Neural progenitor cell (in vitro differentiated cells): Measurements from ENCODE around the gene DHH. TPM values are rescaled to one million over a fixed set of nuclear protein-coding genes. Genes with fewer than 3 reads are reported as not detected.

Source experiments
- DNase-seq: peaks from one replicate; pipeline ENCODE4 v3.0.0-alpha.2; 2016; ENCODE audit warnings: low spot score
- H2AFZ ChIP-seq: fragments of 200-600 bp; sonication (generic); replicated peaks from 2 replicates; pipeline ENCODE4 v1.6.1; 2016; ENCODE audit warnings: antibody characterized with exemption
- H3F3A ChIP-seq: fragments of 200-600 bp; sonication (generic); 2 replicates; pipeline ENCODE4 v1.6.1; 2016; ENCODE audit warnings: antibody characterized with exemption, low read depth
- H3K27ac ChIP-seq: fragments of 200-600 bp; sonication (generic); 2 replicates; pipeline ENCODE4 v1.5.1; 2016; ENCODE audit warnings: mild to moderate bottlenecking
- H3K27me3 ChIP-seq: fragments of 200-600 bp; sonication (generic); 2 replicates; pipeline ENCODE4 v1.6.1; 2016; ENCODE audit warnings: mild to moderate bottlenecking, moderate library complexity
- H3K36me3 ChIP-seq: fragments of 200-600 bp; sonication (generic); 2 replicates; pipeline ENCODE4 v1.5.1; 2016
- H3K4me1 ChIP-seq: fragments of 200-600 bp; sonication (generic); 2 replicates; pipeline ENCODE4 v1.6.1; 2016; ENCODE audit warnings: mixed run types
- H3K4me2 ChIP-seq: fragments of 200-600 bp; sonication (generic); 2 replicates; pipeline ENCODE4 v1.6.1; 2016
- H3K4me3 ChIP-seq: fragments of 200-600 bp; sonication (generic); 2 replicates; pipeline ENCODE4 v1.5.1; 2016
- H3K79me2 ChIP-seq: fragments of 200-600 bp; sonication (generic); 2 replicates; pipeline ENCODE4 v1.6.1; 2016; ENCODE audit warnings: low read depth
- H3K9ac ChIP-seq: fragments of 200-600 bp; sonication (generic); 2 replicates; pipeline ENCODE4 v1.6.1; 2016
- H3K9me3 ChIP-seq: fragments of 200-600 bp; sonication (generic); 2 replicates; pipeline ENCODE4 v1.5.1; 2016; ENCODE audit warnings: low read depth
- H4K20me1 ChIP-seq: fragments of 200-600 bp; sonication (generic); 2 replicates; pipeline ENCODE4 v1.6.1; 2016; ENCODE audit warnings: low read depth
- H3K27ac Mint-ChIP-seq: 3 replicates; pipeline ENCODE4 v1.8.0; 2021; ENCODE audit warnings: mixed read lengths
- H3K27me3 Mint-ChIP-seq: 2 replicates; pipeline ENCODE4 v1.8.0; 2022; ENCODE audit warnings: low read depth, mild to moderate bottlenecking, inconsistent platforms, moderate library complexity, mixed read lengths; ENCODE audit not compliant: insufficient read depth
- H3K36me3 Mint-ChIP-seq: 3 replicates; pipeline ENCODE4 v1.8.0; 2021; ENCODE audit warnings: mixed read lengths
- H3K4me1 Mint-ChIP-seq: 3 replicates; pipeline ENCODE4 v1.8.0; 2021; ENCODE audit warnings: mixed read lengths
- H3K4me3 Mint-ChIP-seq: 3 replicates; pipeline ENCODE4 v1.8.0; 2021; ENCODE audit warnings: mild to moderate bottlenecking, moderate library complexity, mixed read lengths
- H3K9me3 Mint-ChIP-seq: 3 replicates; pipeline ENCODE4 v1.8.0; 2020; ENCODE audit warnings: mixed read lengths
- CTCF ChIP-seq: fragments of 200-600 bp; sonication (generic); IDR thresholded peaks from 2 replicates; pipeline ENCODE4 v1.5.1; 2017; ENCODE audit warnings: antibody characterized with exemption, mild to moderate bottlenecking
- EZH2 ChIP-seq: fragments of 200-600 bp; sonication (generic); IDR thresholded peaks from 2 replicates; pipeline ENCODE4 v1.6.1; 2017; ENCODE audit warnings: antibody characterized with exemption, mild to moderate bottlenecking, moderate library complexity
- EZH2phosphoT487 ChIP-seq: fragments of 200-600 bp; sonication (generic); IDR thresholded peaks from 2 replicates; pipeline ENCODE4 v1.6.1; 2017; ENCODE audit warnings: antibody characterized with exemption
- total RNA-seq: library from RNA; depleted of rRNA; stranded (reverse); fragments of >200 nt; gene quantifications from 2 replicates; pipeline ENCODE4 v1.2.3, GENCODE V29; 2015; ENCODE audit warnings: low replicate concordance

The DHH gene
- total RNA-seq, 1 donor from 2014 or later = not detected

GRCh38 chr12:49098703-49099102 is 4.1 kb upstream of the DHH start:
- Mint-ChIP-seq H3K4me3 (no peak overlapping the region), H3K4me1 (peaks cover 12% of the 10 kb centered on the region), H3K27me3 (peaks cover 22% of the 10 kb centered on the region), H3K36me3 (peaks cover 34% of the 10 kb centered on the region), H3K9me3 (no peaks in the 10 kb centered on the region), H3K27ac (no peak overlapping the region)
- no peak overlapping the region for H2AFZ ChIP-seq
- no peak overlapping the region for H3K27ac ChIP-seq
- H3F3A ChIP-seq = peaks cover 24% of the 10 kb centered on the region
- H3K4me1 ChIP-seq = peaks cover 14% of the 10 kb centered on the region
- H3K36me3 ChIP-seq = no peaks in the 10 kb centered on the region
- no peaks in the 10 kb centered on the region for H3K9me3 ChIP-seq
- H3K9ac ChIP-seq = no peak overlapping the region
- DNase-seq = no peak
- peaks cover 23% of the 10 kb centered on the region for H4K20me1 ChIP-seq
- TF ChIP-seq EZH2phosphoT487 = no peak
- no peak for TF ChIP-seq EZH2
- TF ChIP-seq CTCF = no peak
- peaks cover 20% of the 10 kb centered on the region for H3K27me3 ChIP-seq
- H3K4me2 ChIP-seq = no peak overlapping the region
- no peak overlapping the region for H3K4me3 ChIP-seq
- H3K79me2 ChIP-seq = no peaks in the 10 kb centered on the region

GRCh38 chr12:49098035-49098451 is 3.4 kb upstream of the DHH start:
- H3F3A ChIP-seq = peaks cover 24% of the 10 kb centered on the region
- H3K4me2 ChIP-seq = no peak overlapping the region
- H3K9ac ChIP-seq = no peak overlapping the region
- peaks cover 19% of the 10 kb centered on the region for H3K4me1 ChIP-seq
- H3K4me1 Mint-ChIP-seq = peaks cover 18% of the 10 kb centered on the region
- peak; percentile 81 for TF ChIP-seq CTCF
- no peak for TF ChIP-seq EZH2
- no peaks in the 10 kb centered on the region for H3K36me3 ChIP-seq
- peaks cover 27% of the 10 kb centered on the region for H4K20me1 ChIP-seq
- no peak overlapping the region for H3K27ac ChIP-seq
- no peak overlapping the region for H2AFZ ChIP-seq
- peak overlapping the region; percentile 18 for H3K4me3 Mint-ChIP-seq
- no peaks in the 10 kb centered on the region for H3K9me3 Mint-ChIP-seq
- H3K79me2 ChIP-seq = no peaks in the 10 kb centered on the region
- H3K27me3 ChIP-seq = peaks cover 27% of the 10 kb centered on the region
- H3K4me3 ChIP-seq = no peak overlapping the region
- H3K27ac Mint-ChIP-seq = no peak overlapping the region
- peaks cover 29% of the 10 kb centered on the region for H3K27me3 Mint-ChIP-seq
- peaks cover 32% of the 10 kb centered on the region for H3K36me3 Mint-ChIP-seq
- no peaks in the 10 kb centered on the region for H3K9me3 ChIP-seq
- peak; percentile 78 for DNase-seq

- no peaks in the 10 kb centered on the region for H3K36me3 ChIP-seq
- DNase-seq = no peak
- Mint-ChIP-seq H3K4me1 (peaks cover 24% of the 10 kb centered on the region), H3K36me3 (peaks cover 32% of the 10 kb centered on the region), H3K9me3 (no peaks in the 10 kb centered on the region), H3K27me3 (peaks cover 36% of the 10 kb centered on the region), H3K4me3 (no peak overlapping the region), H3K27ac (no peak overlapping the region)
- no peaks in the 10 kb centered on the region for H3K9me3 ChIP-seq
- no peak overlapping the region for H3K4me2 ChIP-seq
- H3K79me2 ChIP-seq = no peaks in the 10 kb centered on the region
- H3K27me3 ChIP-seq = peaks cover 34% of the 10 kb centered on the region
- H3K4me3 ChIP-seq = no peak overlapping the region
- no peak for TF ChIP-seq CTCF
- TF ChIP-seq EZH2 = no peak
- no peak for TF ChIP-seq EZH2phosphoT487
- H3K9ac ChIP-seq = no peak overlapping the region
- H4K20me1 ChIP-seq = peaks cover 27% of the 10 kb centered on the region
- H3K27ac ChIP-seq = no peak overlapping the region
- H3F3A ChIP-seq = peaks cover 30% of the 10 kb centered on the region
- H3K4me1 ChIP-seq = peaks cover 25% of the 10 kb centered on the region
- H2AFZ ChIP-seq = no peak overlapping the region
Measured at GRCh38 chr12:49097381-49097780, 2.8 kb upstream of the DHH start.
